Urinary bladder (tissue), 4 donors: Measurements from ENCODE around the gene RICTOR. TPM values are rescaled to one million over a fixed set of nuclear protein-coding genes. Genes with fewer than 3 reads are reported as not detected.
"Not testable (repeated sequence)": the region's sequence is repeated elsewhere in the genome, so short reads cannot be mapped to it uniquely, and the experiment has no call there.

ENCODE experiments used
- DNase-seq: peaks from one replicate; pipeline ENCODE4 v3.0.0-alpha.2; 2015; ENCODE audit errors: extremely low spot score
- H3K27ac ChIP-seq: one replicate; pipeline ENCODE4 v1.5.1; 2013; ENCODE audit warnings: low read depth, mild to moderate bottlenecking, moderate library complexity
- H3K36me3 ChIP-seq: one replicate; pipeline ENCODE4 v1.6.1; 2013; ENCODE audit warnings: mild to moderate bottlenecking, moderate library complexity; ENCODE audit not compliant: insufficient read depth
- H3K4me1 ChIP-seq: one replicate; pipeline ENCODE4 v1.6.1; 2013; ENCODE audit warnings: mild to moderate bottlenecking, moderate library complexity; ENCODE audit not compliant: insufficient read depth
- H3K4me3 ChIP-seq: one replicate; pipeline ENCODE4 v1.5.1; 2013; ENCODE audit warnings: low read depth, low read length
- WGBS: extraction: QIAGEN DNeasy Blood & Tissue Kit; methylation state at CpG from one replicate; pipeline ENCODE4 v1.1.7; 2013; 5-methylcytosine and 5-hydroxymethylcytosine counted together
- polyA plus RNA-seq: library from polyadenylated mRNA; stranded (reverse); fragments of 200-250 nt; gene quantifications from one replicate; pipeline ENCODE4 v1.2.3, GENCODE V29; 2013
- total RNA-seq: library from RNA; depleted of rRNA; stranded (reverse); fragments of >200 nt; gene quantifications from one replicate; pipeline ENCODE4 v1.2.3, GENCODE V29; 2014
- donor health status: healthy with polysubstance abuse.
- donor health status: healthy.

Gene RICTOR
- total and polyA plus RNA-seq, 2 donors, result 6.3 to 122 TPM

DNA sequence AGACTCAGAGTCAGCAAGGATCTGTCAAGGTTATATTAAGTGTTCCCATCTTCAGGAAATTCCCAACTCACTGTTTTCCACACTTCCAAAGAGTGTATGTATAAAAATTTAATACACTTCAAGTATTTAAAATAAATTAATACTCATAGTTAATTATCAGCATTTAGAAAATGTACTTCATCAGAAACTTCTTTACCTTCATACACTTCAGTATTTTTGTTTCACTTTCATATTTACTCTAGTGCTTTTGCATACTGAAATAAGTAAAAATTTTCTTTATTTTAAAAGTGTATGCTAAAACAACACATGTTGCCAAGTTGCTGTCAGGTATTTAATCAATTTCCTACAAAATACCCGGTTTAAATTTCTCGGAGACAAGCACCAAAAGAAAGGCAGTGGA, 16.5 kb downstream of the RICTOR start:
- Histone ChIP-seq H3K4me1 (no peaks in the 10 kb centered on the region), H3K27ac (no peak overlapping the region), H3K36me3 (peaks cover 2% of the 10 kb centered on the region), H3K4me3 (peak overlapping the region; percentile 14)
- DNase-seq, result no peak
- 21% methylated on average over 2 of the region's 2 CpGs for WGBS

DNA sequence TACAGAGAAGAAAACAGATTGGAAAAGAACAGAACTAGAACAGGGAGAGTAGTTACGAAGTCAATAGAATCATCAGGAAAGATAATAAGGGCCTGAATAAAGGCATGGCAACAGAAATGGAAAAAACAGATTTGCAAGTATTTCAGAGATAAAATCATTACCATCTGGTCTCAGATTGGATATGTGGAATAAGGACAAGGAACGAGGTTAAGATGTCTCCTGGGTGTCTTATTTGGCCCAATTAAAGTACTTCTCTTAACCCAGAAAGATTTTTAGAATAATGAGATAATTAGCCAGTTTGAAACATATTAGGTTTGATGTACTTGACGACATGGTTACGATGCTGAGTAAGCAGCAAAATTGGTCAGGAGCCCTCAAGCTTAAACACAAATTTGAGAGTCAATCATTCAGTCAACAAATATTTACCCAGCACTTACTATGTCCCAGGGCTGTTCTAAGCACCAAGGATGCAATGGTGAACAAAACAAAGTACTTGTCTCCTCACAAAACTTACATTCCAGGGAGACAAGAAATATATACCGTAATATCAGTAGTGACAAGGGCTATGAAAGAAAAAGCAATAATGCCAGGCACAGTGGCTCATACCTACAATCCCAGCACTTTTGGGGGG, 18.3 kb downstream of the RICTOR start:
- DNase-seq, result no peak

DNA sequence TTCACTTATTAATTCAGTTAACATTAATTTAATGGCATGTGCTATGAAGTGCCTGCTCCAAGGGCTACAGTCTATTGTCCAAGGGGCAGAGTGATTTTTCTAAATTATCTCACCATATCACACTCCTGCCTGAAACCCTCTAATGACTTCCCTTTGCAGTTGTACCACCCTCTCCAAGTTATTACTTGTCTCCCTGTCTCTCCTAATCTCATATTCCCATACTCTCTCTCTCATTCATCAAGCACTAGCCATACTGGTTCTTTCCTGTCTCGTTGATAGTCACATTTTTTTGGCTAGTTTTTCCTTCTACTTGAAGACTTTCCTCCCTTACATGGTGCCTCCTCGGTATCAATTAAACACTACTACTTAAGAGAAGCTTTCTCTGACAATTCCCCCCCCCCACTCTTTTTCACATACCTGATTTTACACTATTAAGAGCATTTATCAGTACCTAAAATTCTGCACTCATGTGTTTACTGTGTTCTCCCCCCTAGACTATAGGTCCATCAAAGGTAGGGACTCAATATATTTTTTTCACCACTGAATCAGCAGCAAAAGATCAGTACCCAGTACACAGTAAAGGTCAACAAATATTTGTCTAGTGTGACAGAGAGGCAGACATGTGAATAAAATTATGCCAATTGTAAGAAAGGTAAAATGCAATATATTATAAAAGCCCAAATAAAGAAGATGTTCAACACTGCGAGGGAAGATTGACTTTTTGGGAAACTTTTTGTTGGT, 19.0 kb downstream of the RICTOR start:
- no peaks in the 10 kb centered on the region for H3K4me1 ChIP-seq
- DNase-seq, result no peak
- H3K36me3 ChIP-seq, result peaks cover 2% of the 10 kb centered on the region
- no peak overlapping the region for H3K4me3 ChIP-seq
- WGBS, result 90% methylated on average over 3 of the region's 3 CpGs
- no peak overlapping the region for H3K27ac ChIP-seq

More for the DNA sequence above, 18.3 kb downstream of the RICTOR start:
- H3K36me3 ChIP-seq, result peaks cover 2% of the 10 kb centered on the region
- no peak overlapping the region for H3K27ac ChIP-seq
- no peaks in the 10 kb centered on the region for H3K4me1 ChIP-seq
- WGBS, result 90% methylated on average over 5 of the region's 5 CpGs
- H3K4me3 ChIP-seq, result no peak overlapping the region

DNA sequence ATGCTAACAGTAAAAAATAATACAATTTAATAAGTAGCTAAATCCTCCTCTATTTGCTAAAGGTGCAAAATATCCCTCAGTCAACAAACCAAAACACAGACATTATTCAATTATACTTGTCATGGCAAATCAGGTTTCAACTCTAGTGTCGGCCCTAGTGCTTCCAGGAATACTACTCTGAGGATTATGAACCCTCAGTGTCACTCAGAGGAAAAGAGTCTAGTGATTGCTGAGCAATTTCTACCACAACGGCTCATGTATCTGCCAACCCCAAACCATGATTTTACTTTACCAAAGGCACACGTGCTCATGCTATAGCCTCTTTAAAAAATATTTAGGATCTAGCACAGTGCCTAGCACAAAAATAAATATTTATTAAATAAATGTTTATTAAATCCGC, 21.0 kb downstream of the RICTOR start:
- Histone ChIP-seq H3K36me3 (peaks cover 2% of the 10 kb centered on the region), H3K4me3 (no peak overlapping the region), H3K27ac (no peak overlapping the region), H3K4me1 (no peaks in the 10 kb centered on the region)
- WGBS, result 87% methylated on average over 4 of the region's 4 CpGs
- DNase-seq, result no peak

DNA sequence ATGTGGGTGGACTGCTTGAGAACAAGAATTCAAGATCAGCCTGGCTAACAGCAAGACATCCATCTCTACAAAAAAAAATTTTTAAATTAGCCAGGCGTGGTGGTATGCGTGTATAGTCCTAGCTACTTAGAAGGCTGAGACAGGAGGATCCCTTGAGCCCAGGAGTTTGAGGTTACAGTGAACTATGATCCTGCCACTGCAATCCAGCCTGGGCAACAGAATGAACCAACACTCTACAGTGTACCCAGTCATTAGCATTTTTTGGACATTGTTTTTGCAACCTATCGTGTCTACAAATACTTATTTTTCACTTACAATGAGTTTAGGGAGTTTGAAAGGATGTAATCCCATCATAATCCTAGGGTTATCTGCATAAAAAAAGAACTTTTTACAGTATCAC, 22.1 kb downstream of the RICTOR start:
- no peak for DNase-seq
- WGBS, result 94% methylated on average over 3 of the region's 3 CpGs
- no peaks in the 10 kb centered on the region for H3K4me1 ChIP-seq
- H3K27ac ChIP-seq, result no peak overlapping the region
- peaks cover 2% of the 10 kb centered on the region for H3K36me3 ChIP-seq
- no peak overlapping the region for H3K4me3 ChIP-seq

DNA sequence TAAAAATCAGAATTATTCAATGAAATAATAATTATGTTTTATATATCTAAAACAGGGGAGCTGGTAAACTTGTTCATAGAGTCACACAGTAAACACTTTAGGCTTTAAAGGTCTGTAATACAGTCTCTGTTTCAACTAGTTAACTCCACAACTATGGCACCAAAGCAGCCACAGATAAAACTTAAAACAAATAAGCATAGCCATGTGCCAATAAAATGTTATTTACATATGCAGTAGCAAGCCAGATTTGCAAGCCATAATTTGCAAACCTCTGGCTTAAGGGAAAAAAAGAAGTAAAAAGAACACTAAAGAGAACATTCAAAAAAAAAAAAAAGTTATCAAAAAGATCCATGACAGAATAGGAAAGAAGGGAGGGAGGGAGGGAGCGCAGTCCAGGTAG, 24.9 kb downstream of the RICTOR start:
- Histone ChIP-seq H3K4me3 (no peak overlapping the region), H3K4me1 (no peaks in the 10 kb centered on the region), H3K36me3 (no peaks in the 10 kb centered on the region), H3K27ac (no peak overlapping the region)
- no peak for DNase-seq
- 96% methylated on average over 1 of the region's 1 CpG for WGBS

DNA sequence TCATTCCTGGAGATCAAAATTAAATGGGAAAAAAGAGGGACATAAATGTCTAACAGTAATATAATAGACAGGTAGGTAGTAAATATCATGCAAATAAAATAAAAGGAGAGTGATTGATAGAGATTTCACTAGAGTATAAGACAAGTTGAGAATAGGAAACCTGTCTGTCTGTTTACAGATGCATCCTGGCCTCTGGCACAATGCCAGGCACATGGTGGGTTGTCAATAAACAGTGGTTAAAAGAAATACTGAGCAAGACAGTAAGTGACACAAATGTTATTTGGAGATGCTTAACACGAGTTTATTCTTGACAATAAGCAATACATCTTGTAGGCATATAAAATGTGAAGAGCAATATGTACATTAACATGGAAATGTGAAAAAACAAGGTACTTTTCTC, 33.3 kb downstream of the RICTOR start:
- Histone ChIP-seq H3K36me3 (no peaks in the 10 kb centered on the region), H3K27ac (no peak overlapping the region), H3K4me3 (no peak overlapping the region), H3K4me1 (no peaks in the 10 kb centered on the region)
- 34% methylated on average over 1 of the region's 1 CpG for WGBS
- DNase-seq, result no peak

DNA sequence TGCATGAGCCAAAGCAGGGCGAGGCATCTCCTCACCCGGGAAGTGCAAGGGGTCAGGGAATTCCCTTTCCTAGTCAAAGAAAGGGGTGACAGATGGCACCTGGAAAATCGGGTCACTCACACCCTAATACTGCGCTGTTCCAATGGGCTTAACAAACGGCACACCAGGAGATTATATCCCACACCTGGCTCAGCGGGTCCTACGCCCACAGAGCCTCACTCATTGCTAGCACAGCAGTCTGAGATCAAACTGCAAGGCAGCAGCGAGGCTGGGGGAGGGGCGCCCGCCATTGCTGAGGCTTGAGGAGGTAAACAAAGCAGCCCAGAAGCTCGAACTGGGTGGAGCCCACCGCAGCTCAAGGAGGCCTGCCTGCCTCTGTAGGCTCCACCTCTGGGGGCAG, 39.7 kb downstream of the RICTOR start:
- H3K4me1 ChIP-seq, DNase-seq, H3K36me3 ChIP-seq, H3K27ac ChIP-seq, H3K4me3 ChIP-seq: not testable (repeated sequence)
- 93% methylated on average over 12 of the region's 12 CpGs for WGBS

DNA sequence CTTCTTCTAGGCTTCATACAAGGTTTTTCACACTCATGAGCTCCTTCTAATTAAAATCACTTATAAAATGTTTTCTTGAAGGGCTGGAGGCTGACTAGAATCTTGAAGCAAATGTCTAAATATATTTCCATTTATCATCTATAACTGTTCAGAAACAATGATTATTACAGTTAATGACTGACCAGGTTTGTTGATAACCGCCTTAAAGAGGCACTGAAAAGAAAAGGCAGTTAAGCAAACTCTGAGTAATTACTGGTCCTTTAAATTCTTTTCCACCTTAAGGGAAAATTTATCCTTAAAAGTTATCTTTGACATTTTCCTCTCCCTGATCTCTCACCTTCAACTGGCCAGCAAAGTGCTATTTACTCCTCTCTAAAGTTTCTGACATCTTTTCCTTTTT, 43.2 kb downstream of the RICTOR start:
- Histone ChIP-seq H3K4me1 (no peaks in the 10 kb centered on the region), H3K36me3 (no peaks in the 10 kb centered on the region), H3K27ac (no peak overlapping the region), H3K4me3 (no peak overlapping the region)
- no peak for DNase-seq
- 90% methylated on average over 1 of the region's 1 CpG for WGBS

DNA sequence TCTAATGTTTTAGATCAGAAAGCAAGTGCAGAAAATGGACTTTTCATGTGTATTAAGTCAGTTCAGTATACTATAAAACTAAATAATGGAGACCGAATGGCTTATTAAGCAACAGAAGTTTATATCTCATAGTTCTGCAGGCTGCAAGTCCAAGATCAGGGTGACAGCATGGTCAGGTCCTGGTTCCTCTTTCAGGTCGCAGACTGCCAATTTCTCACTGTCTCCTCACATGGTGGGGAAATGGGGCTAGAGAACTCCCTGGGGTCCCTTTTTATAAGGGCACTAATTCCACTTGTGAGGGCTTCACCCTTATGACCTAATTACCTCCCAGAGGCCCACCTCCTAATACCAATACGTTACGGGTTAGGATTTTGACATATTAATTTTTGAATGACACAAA, 48.7 kb downstream of the RICTOR start:
- H3K36me3 ChIP-seq, result peaks cover 1% of the 10 kb centered on the region
- 98% methylated on average over 4 of the region's 4 CpGs for WGBS
- H3K4me3 ChIP-seq, result no peak overlapping the region
- no peak overlapping the region for H3K27ac ChIP-seq
- no peak for DNase-seq
- H3K4me1 ChIP-seq, result no peaks in the 10 kb centered on the region

DNA sequence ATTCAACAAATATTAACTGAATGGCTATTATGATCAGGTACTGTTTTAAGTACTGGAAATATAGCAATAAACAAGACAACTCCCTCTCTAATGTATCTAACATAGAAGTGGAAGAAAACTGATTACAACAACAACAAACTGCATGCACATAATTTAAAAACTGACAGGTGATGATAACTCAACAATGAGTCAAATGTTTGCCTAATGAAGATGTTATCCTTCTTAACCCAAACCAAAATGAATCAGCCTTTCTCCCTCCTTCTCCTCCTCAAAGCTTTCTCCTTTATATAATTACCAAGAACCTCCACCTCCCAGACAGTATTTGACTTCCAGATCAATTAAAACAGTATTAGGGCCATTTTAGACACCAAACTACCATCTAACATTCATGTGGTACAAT, 49.3 kb downstream of the RICTOR start:
- Histone ChIP-seq H3K4me3 (no peak overlapping the region), H3K27ac (peak overlapping the region; percentile 10), H3K36me3 (peaks cover 1% of the 10 kb centered on the region), H3K4me1 (no peaks in the 10 kb centered on the region)
- DNase-seq, result no peak

DNA sequence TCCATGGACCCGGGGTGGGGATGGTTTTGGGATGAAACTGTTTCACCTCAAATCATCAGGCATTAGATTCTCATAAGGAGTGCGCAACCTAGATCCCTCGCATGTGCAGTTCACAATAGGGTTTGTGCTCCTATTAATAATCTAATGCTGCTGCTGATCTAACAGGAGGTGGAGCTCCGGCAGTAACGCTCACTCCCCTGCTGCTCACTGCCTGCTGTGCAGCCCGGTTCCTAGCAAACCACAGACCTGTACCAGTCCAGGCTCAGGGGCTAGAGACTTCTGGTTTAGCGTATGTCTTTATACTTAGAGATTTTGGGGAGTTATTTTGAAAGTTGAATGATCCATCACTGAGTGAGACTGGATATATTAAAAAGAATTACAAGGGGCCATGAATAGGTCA, 50.2 kb downstream of the RICTOR start:
- Histone ChIP-seq H3K4me3 (no peak overlapping the region), H3K4me1 (peaks cover 4% of the 10 kb centered on the region)

DNA sequence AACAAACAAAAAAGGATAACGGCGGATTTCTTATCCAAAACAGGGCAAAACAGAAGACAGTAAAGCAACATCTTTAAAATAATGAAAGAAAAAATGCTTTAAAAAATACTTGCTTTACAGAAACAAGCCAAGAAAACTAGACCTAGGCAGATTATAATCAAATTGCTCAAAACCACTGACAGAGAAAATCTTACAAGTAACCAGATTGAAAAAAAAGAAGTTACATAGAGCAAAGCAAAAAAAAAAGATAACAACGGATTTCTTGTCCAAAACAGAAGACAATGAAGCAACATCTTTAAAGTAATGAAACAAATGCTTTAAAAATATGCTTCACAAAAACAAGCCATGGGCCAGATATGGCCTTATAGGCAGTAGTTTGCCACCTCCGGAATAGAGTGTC, 51.1 kb downstream of the RICTOR start:
- Histone ChIP-seq H3K4me1 (peaks cover 4% of the 10 kb centered on the region), H3K36me3 (peaks cover 1% of the 10 kb centered on the region), H3K4me3 (no peak overlapping the region), H3K27ac (no peak overlapping the region)
- DNase-seq, result no peak
- 83% methylated on average over 4 of the region's 4 CpGs for WGBS

More for the DNA sequence above, 50.2 kb downstream of the RICTOR start:
- WGBS, result 78% methylated on average over 7 of the region's 7 CpGs
- peaks cover 1% of the 10 kb centered on the region for H3K36me3 ChIP-seq
- DNase-seq, result no peak
- H3K27ac ChIP-seq, result no peak overlapping the region

DNA sequence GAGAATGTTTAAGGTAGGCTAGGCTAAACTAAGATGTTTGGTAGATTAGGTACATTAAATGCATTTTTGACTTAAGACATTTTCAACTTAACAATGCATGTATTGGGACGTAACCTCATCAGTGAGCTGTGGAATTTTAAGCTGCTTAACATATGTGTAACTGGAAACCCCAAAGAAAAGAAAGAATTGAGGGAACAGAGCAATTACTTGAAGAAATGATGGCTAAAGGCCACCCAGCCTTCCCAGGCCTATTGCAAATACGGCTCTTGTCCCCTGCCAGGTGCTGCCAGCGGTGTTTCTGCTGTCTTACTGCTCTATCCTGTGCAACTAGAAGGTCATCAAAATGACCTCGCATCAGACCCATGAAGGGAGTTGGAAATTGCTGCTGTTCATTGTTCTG, 52.0 kb downstream of the RICTOR start:
- DNase-seq, result no peak
- Histone ChIP-seq H3K4me3 (no peak overlapping the region), H3K4me1 (peaks cover 4% of the 10 kb centered on the region), H3K27ac (no peak overlapping the region), H3K36me3 (peaks cover 1% of the 10 kb centered on the region)
- 95% methylated on average over 4 of the region's 4 CpGs for WGBS
